Measurements from ENCODE around the gene CNTF.
"Not testable (repeated sequence)": the region's sequence is repeated elsewhere in the genome, so short reads cannot be mapped to it uniquely, and the experiment has no call there.

CNTF gene

GRCh38 chr11:58622344-58622743 lies at the start of gene CNTF:
TSS of gene CNTF (plus strand) at chr11:58622665. CDS start at chr11:58622753, 88 bp downstream.
- DNase-seq (ENCODE audit: low spot score): no peak

GRCh38 chr11:58572906-58573305 lies 49.6 kb upstream of the CNTF start:
- DNase-seq (ENCODE audit: low spot score): not testable (repeated sequence)

GRCh38 chr11:58573451-58574104 lies 48.9 kb upstream of the CNTF start:
- no peak for DNase-seq (ENCODE audit: low spot score)

GRCh38 chr11:58574881-58575280 lies 47.6 kb upstream of the CNTF start:
- no peak for DNase-seq (ENCODE audit: low spot score)

GRCh38 chr11:58575377-58576020 lies 47.0 kb upstream of the CNTF start, which contains the start of gene LPXN:
TSS of gene LPXN (minus strand) at chr11:58575856. CDS start at chr11:58575772, 84 bp downstream.
- no peak for DNase-seq (ENCODE audit: low spot score)

GRCh38 chr11:58576887-58577471 lies 45.5 kb upstream of the CNTF start:
- peak; percentile 28 for DNase-seq (ENCODE audit: low spot score)

GRCh38 chr11:58577555-58578135 lies 44.8 kb upstream of the CNTF start:
- no peak for DNase-seq (ENCODE audit: low spot score)

- peak; percentile 99 for DNase-seq (ENCODE audit: low spot score)
Observed at GRCh38 chr11:58578136-58578634, 44.3 kb upstream of the CNTF start.

GRCh38 chr11:58578635-58579191 lies 43.8 kb upstream of the CNTF start, which contains the start of gene ZFP91:
TSS of gene ZFP91 (plus strand) at chr11:58579063. CDS start at chr11:58579282, 219 bp downstream.
- peak; percentile 98 for DNase-seq (ENCODE audit: low spot score)

GRCh38 chr11:58579192-58580129 lies 43.0 kb upstream of the CNTF start:
- peak; percentile 84 for DNase-seq (ENCODE audit: low spot score)

GRCh38 chr11:58580311-58580710 lies 42.2 kb upstream of the CNTF start:
- DNase-seq (ENCODE audit: low spot score): peak; percentile 14

- DNase-seq (ENCODE audit: low spot score): no peak
Observed at GRCh38 chr11:58582437-58582836, 40.0 kb upstream of the CNTF start.

- DNase-seq (ENCODE audit: low spot score): no peak
Observed at GRCh38 chr11:58586998-58587397, 35.5 kb upstream of the CNTF start.

- DNase-seq (ENCODE audit: low spot score): no peak
Observed at GRCh38 chr11:58591659-58592058, 30.8 kb upstream of the CNTF start.

- DNase-seq (ENCODE audit: low spot score): no peak
Observed at GRCh38 chr11:58592760-58593472, 29.5 kb upstream of the CNTF start.

GRCh38 chr11:58594826-58595225 lies 27.6 kb upstream of the CNTF start:
- DNase-seq (ENCODE audit: low spot score): no peak

GRCh38 chr11:58596621-58597020 lies 25.8 kb upstream of the CNTF start:
- DNase-seq (ENCODE audit: low spot score): no peak

- DNase-seq (ENCODE audit: low spot score): no peak
Observed at GRCh38 chr11:58597486-58598144, 24.9 kb upstream of the CNTF start.

- no peak for DNase-seq (ENCODE audit: low spot score)
Observed at GRCh38 chr11:58600510-58600909, 22.0 kb upstream of the CNTF start.

Measured in cerebellar cortex (tissue), 1 donor.